Measurements from ENCODE around the gene MAGI2.

MAGI2 gene

GRCh38 chr7:78055001-78055573 lies 1398.4 kb downstream of the MAGI2 start:
- H3K79me2 ChIP-seq (ENCODE audit: control insufficient read depth, low read length): no peaks in the 10 kb centered on the region
- TF ChIP-seq, protein P1, sequence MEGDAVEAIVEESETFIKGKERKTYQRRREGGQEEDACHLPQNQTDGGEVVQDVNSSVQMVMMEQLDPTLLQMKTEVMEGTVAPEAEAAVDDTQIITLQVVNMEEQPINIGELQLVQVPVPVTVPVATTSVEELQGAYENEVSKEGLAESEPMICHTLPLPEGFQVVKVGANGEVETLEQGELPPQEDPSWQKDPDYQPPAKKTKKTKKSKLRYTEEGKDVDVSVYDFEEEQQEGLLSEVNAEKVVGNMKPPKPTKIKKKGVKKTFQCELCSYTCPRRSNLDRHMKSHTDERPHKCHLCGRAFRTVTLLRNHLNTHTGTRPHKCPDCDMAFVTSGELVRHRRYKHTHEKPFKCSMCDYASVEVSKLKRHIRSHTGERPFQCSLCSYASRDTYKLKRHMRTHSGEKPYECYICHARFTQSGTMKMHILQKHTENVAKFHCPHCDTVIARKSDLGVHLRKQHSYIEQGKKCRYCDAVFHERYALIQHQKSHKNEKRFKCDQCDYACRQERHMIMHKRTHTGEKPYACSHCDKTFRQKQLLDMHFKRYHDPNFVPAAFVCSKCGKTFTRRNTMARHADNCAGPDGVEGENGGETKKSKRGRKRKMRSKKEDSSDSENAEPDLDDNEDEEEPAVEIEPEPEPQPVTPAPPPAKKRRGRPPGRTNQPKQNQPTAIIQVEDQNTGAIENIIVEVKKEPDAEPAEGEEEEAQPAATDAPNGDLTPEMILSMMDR (IDR thresholded peaks at IDR 0.05; ENCODE audit: low read depth, low read length, poor library complexity, severe bottlenecking): no peak
- no peak for TF ChIP-seq EZH2phosphoT487 (IDR thresholded peaks at IDR 0.05; ENCODE audit: borderline replicate concordance, low read length)
- no peaks in the 10 kb centered on the region for H3K36me3 ChIP-seq (ENCODE audit: control insufficient read depth, low read length)
- H3K9me3 ChIP-seq (ENCODE audit: control insufficient read depth, insufficient read depth, low read length): no peaks in the 10 kb centered on the region
- H3K27ac ChIP-seq (ENCODE audit: low read depth, low read length): no peak overlapping the region
- no peaks in the 10 kb centered on the region for H4K20me1 ChIP-seq (ENCODE audit: control insufficient read depth, insufficient read depth, low read depth, low read length)
- no peaks in the 10 kb centered on the region for H3K4me1 ChIP-seq (ENCODE audit: control insufficient read depth, low read length)
- H3K27me3 ChIP-seq (ENCODE audit: control insufficient read depth, low read length): peaks cover 32% of the 10 kb centered on the region
- no peak overlapping the region for H3K4me3 ChIP-seq (ENCODE audit: low read length)
- no peaks in the 10 kb centered on the region for H3K9me2 ChIP-seq (replicated peaks; ENCODE audit: control insufficient read depth, low read length)
- no peaks in the 10 kb centered on the region for H3F3A ChIP-seq (ENCODE audit: control insufficient read depth, insufficient read depth)
- H3K4me2 ChIP-seq (ENCODE audit: low read length): no peak overlapping the region

- Histone ChIP-seq H3K9me2 (replicated peaks; ENCODE audit: control insufficient read depth, low read length) (no peaks in the 10 kb centered on the region), H3K27me3 (ENCODE audit: control insufficient read depth, low read length) (peaks cover 11% of the 10 kb centered on the region; the same call in 1 of the 2 replicates), H3K4me1 (ENCODE audit: control insufficient read depth, low read length) (no peaks in the 10 kb centered on the region), H3K79me2 (ENCODE audit: control insufficient read depth, low read length) (no peaks in the 10 kb centered on the region), H3K36me3 (ENCODE audit: control insufficient read depth, low read length) (no peaks in the 10 kb centered on the region), H3K4me3 (ENCODE audit: low read length) (no peak overlapping the region), H3K9me3 (ENCODE audit: control insufficient read depth, insufficient read depth, low read length) (no peaks in the 10 kb centered on the region), H3K27ac (ENCODE audit: low read depth, low read length) (no peak overlapping the region), H3F3A (ENCODE audit: control insufficient read depth, insufficient read depth) (no peaks in the 10 kb centered on the region), H4K20me1 (ENCODE audit: control insufficient read depth, insufficient read depth, low read depth, low read length) (no peaks in the 10 kb centered on the region), H3K4me2 (ENCODE audit: low read length) (no peak overlapping the region)
- TF ChIP-seq, protein P1 (IDR thresholded peaks at IDR 0.05; ENCODE audit: low read depth, low read length, poor library complexity, severe bottlenecking): no peak
- TF ChIP-seq EZH2phosphoT487 (IDR thresholded peaks at IDR 0.05; ENCODE audit: borderline replicate concordance, low read length): no peak
Observed at GRCh38 chr7:78052112-78052511, 1401.4 kb downstream of the MAGI2 start.

DNA sequence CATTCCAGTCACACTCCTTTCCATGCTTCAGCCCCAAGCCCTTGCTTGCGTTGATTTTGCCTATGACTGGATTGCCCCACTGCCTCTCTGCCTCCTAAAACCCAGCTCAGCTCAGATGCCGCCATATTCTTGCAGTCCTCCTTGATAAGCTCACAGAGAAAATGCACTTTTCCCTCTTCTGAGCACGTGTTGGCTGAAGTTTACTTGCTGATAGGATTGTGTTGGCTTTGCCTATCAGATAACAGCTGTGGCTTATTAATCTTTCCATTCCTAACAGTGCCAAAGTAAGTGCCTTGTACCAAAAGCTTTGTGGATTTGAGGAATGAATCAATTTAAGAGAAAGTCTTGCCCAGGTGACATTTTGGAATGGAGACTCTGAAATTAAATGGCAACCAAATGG lies 1405.7 kb downstream of the MAGI2 start:
- Histone ChIP-seq H4K20me1 (ENCODE audit: control insufficient read depth, insufficient read depth, low read depth, low read length) (no peaks in the 10 kb centered on the region), H3K9me2 (replicated peaks; ENCODE audit: control insufficient read depth, low read length) (no peaks in the 10 kb centered on the region), H3K27ac (ENCODE audit: low read depth, low read length) (no peak overlapping the region), H3K4me2 (ENCODE audit: low read length) (no peak overlapping the region), H3K9me3 (ENCODE audit: control insufficient read depth, insufficient read depth, low read length) (no peaks in the 10 kb centered on the region), H3K27me3 (ENCODE audit: control insufficient read depth, low read length) (0 out of 2 replicates have a peak, but pooled peaks cover 5% of the 10 kb centered on the region), H3K79me2 (ENCODE audit: control insufficient read depth, low read length) (no peaks in the 10 kb centered on the region), H3K4me1 (ENCODE audit: control insufficient read depth, low read length) (no peaks in the 10 kb centered on the region), H3K4me3 (ENCODE audit: low read length) (no peak overlapping the region), H3K36me3 (ENCODE audit: control insufficient read depth, low read length) (no peaks in the 10 kb centered on the region), H3F3A (ENCODE audit: control insufficient read depth, insufficient read depth) (no peaks in the 10 kb centered on the region)
- TF ChIP-seq, protein P1 (IDR thresholded peaks at IDR 0.05; ENCODE audit: low read depth, low read length, poor library complexity, severe bottlenecking): no peak
- TF ChIP-seq EZH2phosphoT487 (IDR thresholded peaks at IDR 0.05; ENCODE audit: borderline replicate concordance, low read length): no peak
